ENCODE measurements around the gene BCAS3. TPM values are rescaled to one million over a fixed set of nuclear protein-coding genes. Genes with fewer than 3 reads are reported as not detected.

BCAS3 gene
- total RNA-seq, 1 donor from 2014 or later: 38.1 TPM

DNA sequence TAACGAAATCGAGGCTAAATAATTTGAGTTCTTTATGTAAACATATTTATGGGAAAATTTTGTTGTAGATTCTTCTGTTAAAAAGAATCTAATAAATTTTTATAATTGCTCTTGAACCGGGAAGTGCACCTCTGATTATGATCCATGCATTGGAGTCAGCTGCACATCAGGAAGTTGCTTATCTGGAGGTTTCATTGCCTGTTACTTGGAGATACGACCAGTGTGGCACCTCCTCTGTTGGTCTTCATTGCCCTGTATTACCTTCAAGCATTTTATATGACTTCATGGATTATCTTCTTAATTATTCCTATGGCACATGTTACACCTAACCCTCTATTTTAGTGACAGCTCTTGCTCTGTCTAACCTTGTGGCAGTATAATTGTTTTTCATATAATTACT, 409.4 kb downstream of the BCAS3 start:
- no peaks in the 10 kb centered on the region for H3K36me3 Mint-ChIP-seq (ENCODE audit: low read depth, unreplicated experiment)
- H3K27ac Mint-ChIP-seq (ENCODE audit: unreplicated experiment): no peak overlapping the region
- TF ChIP-seq, protein P1, sequence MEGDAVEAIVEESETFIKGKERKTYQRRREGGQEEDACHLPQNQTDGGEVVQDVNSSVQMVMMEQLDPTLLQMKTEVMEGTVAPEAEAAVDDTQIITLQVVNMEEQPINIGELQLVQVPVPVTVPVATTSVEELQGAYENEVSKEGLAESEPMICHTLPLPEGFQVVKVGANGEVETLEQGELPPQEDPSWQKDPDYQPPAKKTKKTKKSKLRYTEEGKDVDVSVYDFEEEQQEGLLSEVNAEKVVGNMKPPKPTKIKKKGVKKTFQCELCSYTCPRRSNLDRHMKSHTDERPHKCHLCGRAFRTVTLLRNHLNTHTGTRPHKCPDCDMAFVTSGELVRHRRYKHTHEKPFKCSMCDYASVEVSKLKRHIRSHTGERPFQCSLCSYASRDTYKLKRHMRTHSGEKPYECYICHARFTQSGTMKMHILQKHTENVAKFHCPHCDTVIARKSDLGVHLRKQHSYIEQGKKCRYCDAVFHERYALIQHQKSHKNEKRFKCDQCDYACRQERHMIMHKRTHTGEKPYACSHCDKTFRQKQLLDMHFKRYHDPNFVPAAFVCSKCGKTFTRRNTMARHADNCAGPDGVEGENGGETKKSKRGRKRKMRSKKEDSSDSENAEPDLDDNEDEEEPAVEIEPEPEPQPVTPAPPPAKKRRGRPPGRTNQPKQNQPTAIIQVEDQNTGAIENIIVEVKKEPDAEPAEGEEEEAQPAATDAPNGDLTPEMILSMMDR (IDR thresholded peaks at IDR 0.05; ENCODE audit: unreplicated experiment): no peak
- peaks cover under 1% of the 10 kb centered on the region for H3K9me3 Mint-ChIP-seq (ENCODE audit: unreplicated experiment)
- no peak overlapping the region for H3K4me3 Mint-ChIP-seq (ENCODE audit: unreplicated experiment)
- peaks cover 3% of the 10 kb centered on the region for H3K4me1 Mint-ChIP-seq (ENCODE audit: unreplicated experiment)
- DNase-seq (ENCODE audit: low spot score): no peak
- H3K27me3 Mint-ChIP-seq (ENCODE audit: unreplicated experiment): no peaks in the 10 kb centered on the region

DNA sequence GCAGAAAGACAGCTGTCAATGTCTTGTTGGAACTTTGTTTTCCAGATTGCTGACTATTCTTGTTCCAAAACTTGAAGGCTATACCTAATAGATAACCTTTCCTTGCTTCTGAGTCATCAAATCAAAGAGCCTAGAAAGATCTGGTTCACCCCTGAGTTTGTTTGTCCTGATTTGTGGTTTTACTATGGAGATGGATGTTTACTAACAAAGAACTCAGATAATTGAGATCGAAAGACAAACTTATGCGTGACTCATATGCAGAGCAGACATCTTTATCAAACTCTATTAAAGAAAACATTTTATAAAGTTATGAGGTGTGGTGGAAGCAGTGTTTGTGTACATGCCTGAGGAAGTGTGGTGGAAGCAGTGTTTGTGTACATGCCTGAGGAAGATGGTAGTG, 410.9 kb downstream of the BCAS3 start:
- Mint-ChIP-seq H3K4me3 (ENCODE audit: unreplicated experiment) (no peak overlapping the region), H3K27me3 (ENCODE audit: unreplicated experiment) (no peaks in the 10 kb centered on the region), H3K4me1 (ENCODE audit: unreplicated experiment) (peaks cover 3% of the 10 kb centered on the region), H3K27ac (ENCODE audit: unreplicated experiment) (no peak overlapping the region), H3K36me3 (ENCODE audit: low read depth, unreplicated experiment) (peaks cover 4% of the 10 kb centered on the region), H3K9me3 (ENCODE audit: unreplicated experiment) (peaks cover 5% of the 10 kb centered on the region)
- TF ChIP-seq, protein P1 (IDR thresholded peaks at IDR 0.05; ENCODE audit: unreplicated experiment): no peak
- DNase-seq (ENCODE audit: low spot score): no peak

DNA sequence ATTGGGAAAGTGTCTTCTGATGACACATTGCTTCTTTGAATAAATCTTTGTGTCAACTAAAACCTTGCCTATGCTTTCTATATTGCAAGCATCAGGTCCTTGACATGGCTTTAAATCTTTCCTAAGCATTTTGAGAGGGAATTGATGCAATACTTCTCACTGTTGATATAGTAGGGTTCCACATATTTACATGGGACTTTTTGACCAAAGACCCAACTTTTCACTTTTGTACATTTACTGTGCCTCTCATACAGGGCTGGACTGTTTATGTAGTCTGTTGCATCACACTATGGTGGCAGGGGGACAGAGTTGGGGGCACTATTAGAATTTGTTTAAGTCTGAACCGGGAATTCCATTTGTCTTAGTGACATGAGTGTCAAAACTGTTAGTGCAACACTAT, 413.4 kb downstream of the BCAS3 start:
- H3K27me3 Mint-ChIP-seq (ENCODE audit: unreplicated experiment): no peaks in the 10 kb centered on the region
- peaks cover 5% of the 10 kb centered on the region for H3K9me3 Mint-ChIP-seq (ENCODE audit: unreplicated experiment)
- peaks cover 3% of the 10 kb centered on the region for H3K4me1 Mint-ChIP-seq (ENCODE audit: unreplicated experiment)

DNA sequence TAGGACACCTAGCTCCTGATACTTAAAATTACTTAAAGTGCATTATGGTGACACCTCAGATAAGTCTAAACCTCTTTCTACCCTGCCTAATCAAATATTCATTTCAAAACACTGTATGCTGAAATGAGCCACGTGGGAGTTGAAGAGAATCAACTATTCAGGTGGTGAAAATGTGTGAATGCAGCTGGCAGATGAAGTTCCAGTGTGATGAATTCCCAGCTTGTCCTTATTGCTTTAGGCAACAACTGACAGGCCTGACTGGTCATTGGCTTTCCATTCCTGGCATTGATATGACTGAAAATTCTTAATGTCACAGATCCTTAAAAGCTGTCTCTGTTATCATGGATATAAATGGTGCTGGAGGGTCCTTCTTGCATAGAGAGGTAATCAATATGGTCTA, 420.1 kb downstream of the BCAS3 start:
- Mint-ChIP-seq H3K36me3 (ENCODE audit: low read depth, unreplicated experiment) (no peaks in the 10 kb centered on the region), H3K27me3 (ENCODE audit: unreplicated experiment) (no peaks in the 10 kb centered on the region), H3K27ac (ENCODE audit: unreplicated experiment) (no peak overlapping the region), H3K4me1 (ENCODE audit: unreplicated experiment) (no peaks in the 10 kb centered on the region), H3K4me3 (ENCODE audit: unreplicated experiment) (no peak overlapping the region), H3K9me3 (ENCODE audit: unreplicated experiment) (no peaks in the 10 kb centered on the region)
- no peak for DNase-seq (ENCODE audit: low spot score)
- TF ChIP-seq, protein P1 (IDR thresholded peaks at IDR 0.05; ENCODE audit: unreplicated experiment): no peak

More for the DNA sequence above, 413.4 kb downstream of the BCAS3 start:
- DNase-seq (ENCODE audit: low spot score): no peak
- Mint-ChIP-seq H3K36me3 (ENCODE audit: low read depth, unreplicated experiment) (peaks cover 4% of the 10 kb centered on the region), H3K27ac (ENCODE audit: unreplicated experiment) (no peak overlapping the region), H3K4me3 (ENCODE audit: unreplicated experiment) (no peak overlapping the region)
- TF ChIP-seq, protein P1 (IDR thresholded peaks at IDR 0.05; ENCODE audit: unreplicated experiment): no peak

DNA sequence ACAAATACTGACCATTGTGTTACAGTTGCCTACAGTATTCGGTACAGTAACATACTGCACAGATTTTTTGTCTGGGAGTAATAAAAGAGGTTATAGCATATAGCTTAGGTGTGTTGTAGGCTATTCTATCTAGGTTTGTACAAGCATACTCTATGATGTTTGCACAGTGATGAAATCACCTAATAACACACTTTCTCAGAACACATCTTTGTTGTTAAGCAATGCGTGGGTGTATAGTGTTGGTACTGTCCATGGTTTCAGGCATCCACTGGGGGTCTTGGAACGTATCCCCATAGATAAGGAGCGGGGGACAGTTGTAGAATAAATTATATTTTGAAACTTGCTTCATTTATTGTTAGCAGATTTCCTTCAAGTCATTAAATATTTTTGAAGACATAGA, 428.7 kb downstream of the BCAS3 start:
- TF ChIP-seq, protein P1 (IDR thresholded peaks at IDR 0.05; ENCODE audit: unreplicated experiment): no peak
- Mint-ChIP-seq H3K27ac (ENCODE audit: unreplicated experiment) (no peak overlapping the region), H3K36me3 (ENCODE audit: low read depth, unreplicated experiment) (peaks cover 6% of the 10 kb centered on the region), H3K4me1 (ENCODE audit: unreplicated experiment) (no peaks in the 10 kb centered on the region), H3K4me3 (ENCODE audit: unreplicated experiment) (no peak overlapping the region), H3K9me3 (ENCODE audit: unreplicated experiment) (no peaks in the 10 kb centered on the region), H3K27me3 (ENCODE audit: unreplicated experiment) (peaks cover 1% of the 10 kb centered on the region)
- DNase-seq (ENCODE audit: low spot score): no peak
